Prostate gland (tissue), 2 donors: ENCODE results near the gene ADAP2. TPM values are rescaled to one million over a fixed set of nuclear protein-coding genes. Genes with fewer than 3 reads are reported as not detected.
"Not testable (repeated sequence)": the region's sequence is repeated elsewhere in the genome, so short reads cannot be mapped to it uniquely, and the experiment has no call there.

Source experiments
- DNase-seq: peaks from one replicate; pipeline ENCODE4 v3.0.0-alpha.2; 2019; ENCODE audit warnings: low spot score
- H3K27ac ChIP-seq, 2 donors: fragments of 200-600 bp; sonication (generic); 2 replicates each; pipeline ENCODE4 v1.5.1; 2017 to 2019
- H3K27me3 ChIP-seq: fragments of 200-600 bp; sonication (generic); replicated peaks from 2 replicates; pipeline ENCODE4 v1.5.1; 2019; ENCODE audit not compliant: insufficient read depth
- H3K36me3 ChIP-seq, 2 donors: fragments of 200-600 bp; sonication (generic); 1 replicate in 1 of 2; 2 replicates in 1 of 2; pipeline versions ENCODE4 v1.5.1 to v1.8.1; 2017 to 2019
- H3K4me1 ChIP-seq: fragments of 200-600 bp; sonication (generic); replicated peaks from 2 replicates; pipeline ENCODE4 v1.5.1; 2019
- H3K4me3 ChIP-seq, 2 donors: fragments of 200-600 bp; sonication (generic); 2 replicates each; pipeline ENCODE4 v1.5.1; 2017 to 2019
- H3K9me3 ChIP-seq: fragments of 200-600 bp; sonication (generic); 2 replicates; pipeline ENCODE4 v1.5.1; 2017
- CTCF ChIP-seq, 4 experiments: fragments of 200-600 bp in 2 of 4; fragments of 450-650 bp in 2 of 4; sonication (generic) in 2 of 4; IDR thresholded peaks; 1 replicate in 3 of 4; 2 replicates in 1 of 4; pipeline ENCODE4 v1.5.1; 2016 to 2019; ENCODE audit warnings: antibody characterized with exemption in 4 of 4, mild to moderate bottlenecking in 2 of 4, moderate library complexity in 2 of 4
- POLR2A ChIP-seq: fragments of 450-650 bp; IDR thresholded peaks from one replicate; pipeline ENCODE4 v1.6.1; 2016; ENCODE audit warnings: antibody characterized with exemption, mild to moderate bottlenecking
- POLR2AphosphoS5 ChIP-seq: sonication (generic); formaldehyde crosslinking; IDR thresholded peaks from one replicate; pipeline ENCODE4 v1.6.1; 2017; ENCODE audit warnings: antibody characterized with exemption
- WGBS: methylation state at CpG from one replicate; pipeline ENCODE4 v1.1.5; 2018; 5-methylcytosine and 5-hydroxymethylcytosine counted together
- intact Hi-C: fragments of 100-400 bp; cut with DNase I; formaldehyde crosslinking; loops from one replicate; pipeline ENCODE4 v1.14.2; 2022
- total RNA-seq, 2 donors: library from RNA; depleted of rRNA; stranded (reverse); fragments of >200 nt; gene quantifications; one replicate each; pipeline ENCODE4 v1.1.0, GENCODE V29; 2016

The ADAP2 gene
- total RNA-seq, 2 donors from 2014 or later, result 5.8 to 12.3 TPM

DNA sequence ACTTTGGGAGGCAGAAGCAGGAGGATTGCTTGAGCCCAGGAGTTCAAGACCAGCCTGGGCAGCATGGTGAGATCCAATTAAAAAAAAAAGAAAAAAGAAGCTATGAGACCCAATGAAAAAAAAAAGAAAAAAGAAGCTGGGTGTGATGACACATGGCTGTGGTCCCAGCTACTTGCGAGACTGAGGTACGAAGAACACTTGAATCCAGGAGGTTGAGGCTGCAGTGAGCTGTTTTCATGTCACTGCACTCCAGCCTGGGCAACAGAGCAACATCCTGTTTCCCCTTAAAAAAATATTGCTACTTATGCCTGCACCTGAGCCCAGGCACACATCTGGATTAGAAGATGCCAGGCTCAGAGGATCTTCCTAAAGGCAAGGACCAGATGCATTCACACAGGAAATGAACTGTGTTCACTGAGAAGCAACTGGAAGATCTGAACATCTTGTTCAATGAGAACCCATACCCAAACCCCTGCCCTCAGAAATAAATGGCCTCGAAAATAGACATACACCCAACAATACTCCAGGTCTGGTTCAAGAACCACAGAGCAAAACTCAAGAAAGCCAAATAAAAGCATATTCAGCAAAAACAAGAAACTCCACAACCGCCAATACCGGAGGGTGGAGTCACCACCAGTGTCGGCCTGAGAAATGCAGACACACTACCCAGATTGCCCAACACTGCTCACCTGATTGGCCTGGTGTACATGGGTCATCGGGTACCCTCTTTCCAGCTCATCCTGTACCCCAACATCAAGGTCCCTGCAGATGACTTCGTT lies 53.5 kb downstream of the ADAP2 start:
- intact Hi-C loops, result no loop called here
- DNase-seq, result no peak
- no peaks in the 10 kb centered on the region for H3K4me1 ChIP-seq
- no peaks in the 10 kb centered on the region for H3K36me3 ChIP-seq
- H3K27me3 ChIP-seq, result no peaks in the 10 kb centered on the region
- WGBS, result 90% methylated on average over 8 of the region's 8 CpGs
- H3K27ac ChIP-seq, result no peak overlapping the region
- H3K9me3 ChIP-seq, result no peaks in the 10 kb centered on the region
- TF ChIP-seq POLR2A (no peak), POLR2AphosphoS5 (no peak), CTCF (IDR thresholded peaks at IDR 0.05) (no peak)
- H3K4me3 ChIP-seq, result no peak overlapping the region

DNA sequence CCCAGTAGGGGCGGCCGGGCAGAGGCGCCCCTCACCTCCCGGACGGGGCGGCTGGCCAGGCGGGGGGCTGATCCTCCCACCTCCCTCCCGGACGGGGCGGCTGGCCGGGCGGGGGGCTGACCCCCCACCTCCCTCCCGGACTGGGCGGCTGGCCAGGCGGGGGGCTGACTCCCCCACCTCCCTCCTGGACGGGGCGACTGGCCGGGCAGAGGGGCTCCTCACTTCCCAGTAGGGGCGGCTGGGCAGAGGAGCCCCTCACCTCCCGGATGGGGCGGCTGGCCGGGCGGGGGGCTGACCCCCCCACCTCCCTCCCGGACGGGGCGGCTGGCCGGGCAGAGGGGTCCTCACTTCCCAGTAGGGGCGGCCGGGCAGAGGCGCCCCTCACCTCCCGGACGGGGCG lies 58.2 kb downstream of the ADAP2 start:
- intact Hi-C loops, result not testable (repeated sequence)

DNA sequence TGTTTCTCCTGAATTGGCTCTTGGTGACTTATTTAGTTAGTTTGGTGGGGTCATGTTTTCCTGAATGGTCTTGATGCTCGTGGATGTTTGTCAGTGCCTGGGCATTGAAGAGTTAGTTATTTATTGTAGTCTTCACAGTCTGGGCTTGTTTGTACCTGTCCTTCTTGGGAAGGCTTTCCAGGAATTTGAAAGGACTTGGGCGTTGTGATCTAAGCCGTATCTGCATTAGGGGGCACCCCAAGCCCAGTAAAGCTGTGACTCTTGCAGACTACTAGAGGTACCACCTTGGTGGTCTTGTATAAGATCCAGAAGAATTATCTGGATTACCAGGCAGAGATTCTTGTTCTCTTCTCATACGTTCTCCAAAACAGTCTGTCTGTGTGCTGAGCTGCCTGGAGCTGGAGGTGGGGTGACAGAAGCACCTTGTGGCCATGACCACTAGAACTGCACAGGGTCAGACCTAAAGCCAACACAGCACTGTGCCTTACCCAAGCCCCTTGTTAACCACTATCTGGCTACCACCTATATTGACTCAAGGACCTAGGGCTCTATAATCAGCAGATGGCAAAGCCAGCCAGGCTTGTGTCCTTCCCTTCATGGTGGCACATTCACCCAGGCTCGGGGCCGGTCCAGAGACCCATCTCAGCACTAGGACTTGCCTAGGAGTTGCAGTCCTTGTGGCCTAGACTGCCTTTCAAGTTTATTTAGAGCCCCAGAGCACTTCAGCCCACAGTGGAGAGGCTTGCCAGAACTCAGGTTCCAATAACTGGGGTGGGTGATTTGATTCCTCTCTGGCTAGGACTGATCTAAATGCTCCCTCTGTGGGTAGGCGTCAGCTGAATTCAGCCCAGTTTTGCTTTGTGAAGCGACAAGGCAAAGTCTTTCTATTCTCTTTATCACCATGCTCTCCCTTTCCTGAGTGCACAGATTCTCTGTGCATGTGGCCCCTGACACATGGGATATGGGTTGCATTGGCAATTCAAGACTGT lies 60.1 kb downstream of the ADAP2 start:
- Histone ChIP-seq H3K9me3 (no peaks in the 10 kb centered on the region), H3K36me3 (no peaks in the 10 kb centered on the region), H3K27ac (no peak overlapping the region), H3K4me1 (no peaks in the 10 kb centered on the region), H3K27me3 (no peaks in the 10 kb centered on the region), H3K4me3 (no peak overlapping the region)
- WGBS, result 59% methylated on average over 8 of the region's 8 CpGs
- intact Hi-C loops, result no loop called here
- TF ChIP-seq CTCF (IDR thresholded peaks at IDR 0.05) (no peak), POLR2AphosphoS5 (no peak), POLR2A (no peak)
- no peak for DNase-seq

More for the DNA sequence above, 58.2 kb downstream of the ADAP2 start:
- H3K4me3 ChIP-seq, H3K4me1 ChIP-seq, H3K36me3 ChIP-seq, H3K27me3 ChIP-seq, DNase-seq, H3K9me3 ChIP-seq, H3K27ac ChIP-seq: not testable (repeated sequence)
- WGBS, result 98% methylated on average over 7 of the region's 33 CpGs

- H3K36me3 ChIP-seq, result no peaks in the 10 kb centered on the region
- no peaks in the 10 kb centered on the region for H3K4me1 ChIP-seq
- DNase-seq, result no peak
- 97% methylated on average over 1 of the region's 1 CpG for WGBS
- no peaks in the 10 kb centered on the region for H3K27me3 ChIP-seq
- intact Hi-C loops, result no loop called here
- H3K9me3 ChIP-seq, result no peaks in the 10 kb centered on the region
- no peak overlapping the region for H3K4me3 ChIP-seq
- TF ChIP-seq CTCF (IDR thresholded peaks at IDR 0.05), result no peak
- TF ChIP-seq POLR2A, result no peak
- no peak for TF ChIP-seq POLR2AphosphoS5
- H3K27ac ChIP-seq, result no peak overlapping the region
Observed at GRCh38 chr17:30982855-30983254, 61.1 kb downstream of the ADAP2 start.

GRCh38 chr17:30990458-30990857 lies 68.7 kb downstream of the ADAP2 start:
- no peaks in the 10 kb centered on the region for H3K36me3 ChIP-seq
- WGBS, result 85% methylated on average over 3 of the region's 3 CpGs
- no peak overlapping the region for H3K27ac ChIP-seq
- no peak for DNase-seq
- H3K4me3 ChIP-seq, result no peak overlapping the region
- H3K9me3 ChIP-seq, result no peaks in the 10 kb centered on the region
- TF ChIP-seq CTCF (IDR thresholded peaks at IDR 0.05) (no peak), POLR2AphosphoS5 (no peak), POLR2A (no peak)
- H3K27me3 ChIP-seq, result no peaks in the 10 kb centered on the region
- intact Hi-C loops, result no loop called here
- H3K4me1 ChIP-seq, result no peaks in the 10 kb centered on the region
